Measurements from ENCODE around the gene TAS1R1. TPM values are rescaled to one million over a fixed set of nuclear protein-coding genes. Genes with fewer than 3 reads are reported as not detected.

TAS1R1 gene
- total RNA-seq, 2 experiments from 2014 or later = not detected

GRCh38 chr1:6577831-6578525 is 22.9 kb downstream of the TAS1R1 start:
- Mint-ChIP-seq H3K4me1 (ENCODE audit: low read depth) (peaks cover 32% of the 10 kb centered on the region), H3K27ac (no peak overlapping the region), H3K36me3 (ENCODE audit: low read depth) (peaks cover 8% of the 10 kb centered on the region), H3K9me3 (ENCODE audit: insufficient read depth) (no peaks in the 10 kb centered on the region), H3K4me3 (no peak overlapping the region), H3K27me3 (ENCODE audit: low read depth) (no peaks in the 10 kb centered on the region)
- DNase-seq = no peak
- no peak for ATAC-seq
- CTCF ChIA-PET = interaction anchor here (0.7 to 1.0 kb wide), 2 partner anchors 23 to 214 kb away, joined by 3 read pairs; partner anchors contain the start of gene NOL9
- POLR2A ChIA-PET = interaction anchor here (5.9 kb wide), 1 partner anchor 25 kb away, joined by 32 read pairs; the partner anchor contains the start of gene KLHL21

DNA sequence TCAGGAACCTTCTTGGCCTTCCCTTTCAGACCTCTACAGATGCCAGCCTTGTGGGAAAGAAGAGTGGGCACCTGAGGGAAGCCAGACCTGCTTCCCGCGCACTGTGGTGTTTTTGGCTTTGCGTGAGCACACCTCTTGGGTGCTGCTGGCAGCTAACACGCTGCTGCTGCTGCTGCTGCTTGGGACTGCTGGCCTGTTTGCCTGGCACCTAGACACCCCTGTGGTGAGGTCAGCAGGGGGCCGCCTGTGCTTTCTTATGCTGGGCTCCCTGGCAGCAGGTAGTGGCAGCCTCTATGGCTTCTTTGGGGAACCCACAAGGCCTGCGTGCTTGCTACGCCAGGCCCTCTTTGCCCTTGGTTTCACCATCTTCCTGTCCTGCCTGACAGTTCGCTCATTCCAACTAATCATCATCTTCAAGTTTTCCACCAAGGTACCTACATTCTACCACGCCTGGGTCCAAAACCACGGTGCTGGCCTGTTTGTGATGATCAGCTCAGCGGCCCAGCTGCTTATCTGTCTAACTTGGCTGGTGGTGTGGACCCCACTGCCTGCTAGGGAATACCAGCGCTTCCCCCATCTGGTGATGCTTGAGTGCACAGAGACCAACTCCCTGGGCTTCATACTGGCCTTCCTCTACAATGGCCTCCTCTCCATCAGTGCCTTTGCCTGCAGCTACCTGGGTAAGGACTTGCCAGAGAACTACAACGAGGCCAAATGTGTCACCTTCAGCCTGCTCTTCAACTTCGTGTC is 23.7 kb downstream of the TAS1R1 start:
- peaks cover 8% of the 10 kb centered on the region for H3K36me3 Mint-ChIP-seq (ENCODE audit: low read depth)
- no peak for ATAC-seq
- peak overlapping the region; percentile 99 for H3K27ac Mint-ChIP-seq
- ChIA-PET CTCF (interaction anchor here (1.0 to 5.7 kb wide), 2 partner anchors 24 to 25 kb away, joined by 3 to 32 read pairs; partner anchors contain the start of genes NOL9 and TAS1R1), POLR2A (interaction anchor here (1.3 to 5.9 kb wide), 3 partner anchors 8 to 24 kb away, joined by 5 to 32 read pairs (median 6); partner anchors contain the start of genes KLHL21, NOL9 and TAS1R1)
- no peaks in the 10 kb centered on the region for H3K27me3 Mint-ChIP-seq (ENCODE audit: low read depth)
- DNase-seq = no peak
- peaks cover 32% of the 10 kb centered on the region for H3K4me1 Mint-ChIP-seq (ENCODE audit: low read depth)
- H3K4me3 Mint-ChIP-seq = no peak overlapping the region
- H3K9me3 Mint-ChIP-seq (ENCODE audit: insufficient read depth) = no peaks in the 10 kb centered on the region

- ATAC-seq (peak; percentile 98), DNase-seq (peak; percentile 98)
- CTCF ChIA-PET = interaction anchor here (0.7 to 5.7 kb wide), 8 partner anchors 10 to 204 kb away, joined by 3 to 32 read pairs (median 4); partner anchors contain the start of genes NOL9 and TAS1R1
- POLR2A ChIA-PET = interaction anchor here (1.3 to 5.9 kb wide), 4 partner anchors 9 to 25 kb away, joined by 5 to 32 read pairs (median 6); partner anchors contain the start of genes KLHL21, NOL9 and TAS1R1
- peak within 1 kb of the TSS; percentile 97 for H3K4me3 Mint-ChIP-seq
- no peaks in the 10 kb centered on the region for H3K9me3 Mint-ChIP-seq (ENCODE audit: insufficient read depth)
- H3K4me1 Mint-ChIP-seq (ENCODE audit: low read depth) = peaks cover 35% of the 10 kb centered on the region
- peak within 1 kb of the TSS; percentile 99 for H3K27ac Mint-ChIP-seq
- H3K27me3 Mint-ChIP-seq (ENCODE audit: low read depth) = no peaks in the 10 kb centered on the region
- peaks cover 8% of the 10 kb centered on the region for H3K36me3 Mint-ChIP-seq (ENCODE audit: low read depth)
Measured at GRCh38 chr1:6579374-6580118, 24.4 kb downstream of the TAS1R1 start, which contains the start of gene ZBTB48. Gene ZBTB48 (plus strand): TSS chr1:6579994. CDS start chr1:6580610, 616 bp downstream.

- Mint-ChIP-seq H3K4me3 (peak overlapping the region; percentile 97), H3K36me3 (ENCODE audit: low read depth) (peaks cover 8% of the 10 kb centered on the region), H3K27me3 (ENCODE audit: low read depth) (no peaks in the 10 kb centered on the region), H3K4me1 (ENCODE audit: low read depth) (peaks cover 37% of the 10 kb centered on the region), H3K9me3 (ENCODE audit: insufficient read depth) (no peaks in the 10 kb centered on the region), H3K27ac (peak overlapping the region; percentile 99)
- ChIA-PET POLR2A (interaction anchor here (0.5 to 5.9 kb wide), 7 partner anchors 9 to 476 kb away, joined by 3 to 32 read pairs (median 5); partner anchors contain the start of genes KLHL21, NOL9 and TAS1R1), CTCF (interaction anchor here (0.7 to 5.7 kb wide), 8 partner anchors 10 to 203 kb away, joined by 3 to 32 read pairs (median 4); partner anchors contain the start of genes NOL9 and TAS1R1)
- no peak for ATAC-seq
- DNase-seq = no peak
Measured at GRCh38 chr1:6580119-6580592, 25.0 kb downstream of the TAS1R1 start.

DNA sequence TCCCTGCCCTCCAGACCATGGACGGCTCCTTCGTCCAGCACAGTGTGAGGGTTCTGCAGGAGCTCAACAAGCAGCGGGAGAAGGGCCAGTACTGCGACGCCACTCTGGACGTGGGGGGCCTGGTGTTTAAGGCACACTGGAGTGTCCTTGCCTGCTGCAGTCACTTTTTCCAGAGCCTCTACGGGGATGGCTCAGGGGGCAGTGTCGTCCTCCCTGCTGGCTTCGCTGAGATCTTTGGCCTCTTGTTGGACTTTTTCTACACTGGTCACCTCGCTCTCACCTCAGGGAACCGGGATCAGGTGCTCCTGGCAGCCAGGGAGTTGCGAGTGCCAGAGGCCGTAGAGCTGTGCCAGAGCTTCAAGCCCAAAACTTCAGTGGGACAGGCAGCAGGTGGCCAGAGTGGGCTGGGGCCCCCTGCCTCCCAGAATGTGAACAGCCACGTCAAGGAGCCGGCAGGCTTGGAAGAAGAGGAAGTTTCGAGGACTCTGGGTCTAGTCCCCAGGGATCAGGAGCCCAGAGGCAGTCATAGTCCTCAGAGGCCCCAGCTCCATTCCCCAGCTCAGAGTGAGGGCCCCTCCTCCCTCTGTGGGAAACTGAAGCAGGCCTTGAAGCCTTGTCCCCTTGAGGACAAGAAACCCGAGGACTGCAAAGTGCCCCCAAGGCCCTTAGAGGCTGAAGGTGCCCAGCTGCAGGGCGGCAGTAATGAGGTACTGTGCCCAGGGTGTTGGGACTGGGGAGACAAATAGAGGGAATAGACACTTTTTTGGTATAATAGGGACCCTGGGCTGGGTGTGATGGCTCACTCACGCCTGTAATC is 25.7 kb downstream of the TAS1R1 start:
- ChIA-PET POLR2A (interaction anchor here (0.5 to 5.9 kb wide), 6 partner anchors 9 to 475 kb away, joined by 3 to 32 read pairs (median 5); partner anchors contain the start of genes KLHL21, NOL9 and TAS1R1), CTCF (interaction anchor here (0.7 to 5.7 kb wide), 7 partner anchors 9 to 91 kb away, joined by 3 to 32 read pairs (median 4); partner anchors contain the start of genes NOL9 and TAS1R1)
- ATAC-seq (no peak), DNase-seq (no peak)
- H3K27me3 Mint-ChIP-seq (ENCODE audit: low read depth) = no peaks in the 10 kb centered on the region
- peaks cover 37% of the 10 kb centered on the region for H3K4me1 Mint-ChIP-seq (ENCODE audit: low read depth)
- peak overlapping the region; percentile 99 for H3K27ac Mint-ChIP-seq
- H3K36me3 Mint-ChIP-seq (ENCODE audit: low read depth) = peaks cover 8% of the 10 kb centered on the region
- no peaks in the 10 kb centered on the region for H3K9me3 Mint-ChIP-seq (ENCODE audit: insufficient read depth)
- H3K4me3 Mint-ChIP-seq = peak overlapping the region; percentile 97

DNA sequence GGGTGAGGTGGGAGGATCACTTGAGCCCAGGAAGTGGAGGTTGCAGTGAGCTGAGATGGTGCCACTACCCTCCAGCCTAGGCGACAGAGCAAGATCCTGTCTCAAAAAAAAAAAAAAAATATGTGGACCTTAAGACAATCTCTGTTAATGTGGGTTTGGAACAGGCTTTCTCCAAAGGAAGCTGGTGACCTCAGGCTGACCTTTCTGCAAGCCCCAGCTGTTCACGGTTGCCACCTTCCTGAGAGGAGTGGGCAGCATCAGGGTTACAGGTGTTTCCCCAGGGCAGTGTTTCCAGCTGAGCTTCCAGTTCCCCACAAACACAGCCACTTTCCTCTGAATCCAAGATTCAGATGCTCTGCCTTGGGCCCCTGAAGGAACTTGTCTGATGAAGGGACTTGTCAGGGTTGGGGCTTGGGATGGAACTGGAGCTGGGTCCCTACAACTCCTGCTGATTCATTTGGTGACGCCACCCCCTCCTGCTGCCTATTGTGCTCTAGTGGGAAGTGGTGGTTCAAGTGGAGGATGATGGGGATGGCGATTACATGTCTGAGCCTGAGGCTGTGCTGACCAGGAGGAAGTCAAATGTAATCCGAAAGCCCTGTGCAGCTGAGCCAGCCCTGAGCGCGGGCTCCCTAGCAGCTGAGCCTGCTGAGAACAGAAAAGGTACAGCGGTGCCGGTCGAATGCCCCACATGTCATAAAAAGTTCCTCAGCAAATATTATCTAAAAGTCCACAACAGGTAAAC is 26.6 kb downstream of the TAS1R1 start:
- DNase-seq (no peak), ATAC-seq (no peak)
- no peaks in the 10 kb centered on the region for H3K27me3 Mint-ChIP-seq (ENCODE audit: low read depth)
- peak overlapping the region; percentile 99 for H3K27ac Mint-ChIP-seq
- CTCF ChIA-PET = interaction anchor here (0.7 to 5.7 kb wide), 3 partner anchors 23 to 36 kb away, joined by 3 to 32 read pairs (median 3); partner anchors contain the start of genes NOL9 and TAS1R1
- peaks cover 8% of the 10 kb centered on the region for H3K36me3 Mint-ChIP-seq (ENCODE audit: low read depth)
- peaks cover 37% of the 10 kb centered on the region for H3K4me1 Mint-ChIP-seq (ENCODE audit: low read depth)
- H3K4me3 Mint-ChIP-seq = peak overlapping the region; percentile 34
- POLR2A ChIA-PET = interaction anchor here (0.6 to 5.9 kb wide), 3 partner anchors 19 to 46 kb away, joined by 3 to 32 read pairs (median 3); partner anchors contain the start of gene KLHL21
- H3K9me3 Mint-ChIP-seq (ENCODE audit: insufficient read depth) = no peaks in the 10 kb centered on the region

DNA sequence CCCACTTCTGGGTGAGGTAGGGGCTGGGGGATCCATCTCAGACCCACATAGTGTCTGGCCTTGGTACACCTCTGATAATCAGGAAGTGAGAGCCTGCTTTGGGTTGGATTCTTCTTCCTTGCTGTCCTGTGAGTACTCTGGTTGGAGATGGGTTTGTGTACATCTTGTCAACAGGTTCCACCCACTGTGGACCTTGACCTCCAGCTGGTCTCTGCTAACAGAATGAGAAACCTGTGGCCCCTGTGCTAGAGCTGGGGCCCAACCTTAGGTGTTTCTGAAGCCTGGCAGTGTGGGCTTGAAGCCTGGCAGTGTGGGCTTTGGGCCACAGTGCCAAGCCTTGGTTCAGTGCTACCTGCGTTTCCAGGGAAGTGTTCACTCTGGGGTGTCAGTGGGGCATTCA is 27.3 kb downstream of the TAS1R1 start:
- H3K27ac Mint-ChIP-seq = peak overlapping the region; percentile 39
- no peak overlapping the region for H3K4me3 Mint-ChIP-seq
- ATAC-seq (no peak), DNase-seq (no peak)
- ChIA-PET POLR2A (interaction anchor here (0.6 to 5.9 kb wide), 3 partner anchors 18 to 162 kb away, joined by 3 to 32 read pairs (median 3); partner anchors contain the start of genes HES2 and KLHL21), CTCF (interaction anchor here (1.2 to 5.7 kb wide), 2 partner anchors 22 to 28 kb away, joined by 3 to 32 read pairs; partner anchors contain the start of genes NOL9 and TAS1R1)
- peaks cover 9% of the 10 kb centered on the region for H3K36me3 Mint-ChIP-seq (ENCODE audit: low read depth)
- peaks cover 40% of the 10 kb centered on the region for H3K4me1 Mint-ChIP-seq (ENCODE audit: low read depth)
- H3K27me3 Mint-ChIP-seq (ENCODE audit: low read depth) = no peaks in the 10 kb centered on the region
- no peaks in the 10 kb centered on the region for H3K9me3 Mint-ChIP-seq (ENCODE audit: insufficient read depth)

DNA sequence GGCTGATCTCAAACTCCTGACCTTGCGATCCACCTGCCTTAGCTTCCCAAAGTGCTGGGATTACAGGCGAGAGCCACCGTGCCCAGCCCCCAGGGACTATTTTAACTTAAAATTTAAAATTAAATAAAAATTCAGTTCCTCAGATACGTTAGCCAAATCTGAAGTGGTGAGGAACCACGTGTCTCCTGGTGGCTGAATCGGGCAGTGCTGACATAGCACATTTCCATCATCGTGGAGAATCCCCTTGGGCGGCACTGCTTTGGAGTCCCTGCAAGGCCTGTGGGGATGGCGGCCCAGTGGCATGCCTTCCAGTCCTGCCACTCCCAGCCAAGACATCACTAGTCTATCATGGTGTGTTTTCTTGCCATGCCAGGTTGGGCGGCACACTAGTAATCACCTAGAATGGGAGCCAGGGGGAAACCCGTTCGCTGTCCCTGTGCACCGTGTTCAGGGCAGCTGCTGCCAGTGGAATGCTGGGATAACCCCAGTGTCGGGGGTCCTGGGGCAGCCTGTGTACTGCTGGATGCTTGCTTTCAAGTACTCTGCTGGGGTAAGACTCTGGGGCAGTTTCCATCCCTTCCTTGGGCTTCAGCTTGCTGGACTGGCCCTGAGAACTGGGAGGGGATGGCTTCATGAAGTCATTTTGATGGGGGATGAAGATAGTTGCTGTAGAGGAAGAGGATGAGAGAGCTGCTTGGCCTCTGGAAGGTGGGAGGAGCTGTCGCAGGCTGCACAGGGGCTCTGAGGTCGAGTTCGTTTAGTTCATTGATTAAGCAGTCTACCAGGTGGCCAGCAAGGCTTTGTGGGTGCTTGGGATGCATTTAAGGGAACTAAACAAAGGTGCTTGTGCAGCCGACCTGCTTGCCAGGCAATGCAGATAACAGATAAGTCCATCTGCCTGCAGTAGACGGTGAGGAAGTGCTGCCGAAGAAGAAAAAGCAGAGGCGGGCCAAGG is 29.3 kb downstream of the TAS1R1 start:
- CTCF ChIA-PET = interaction anchor here (5.7 kb wide), 1 partner anchor 31 kb away, joined by 32 read pairs; the partner anchor contains the start of genes NOL9 and TAS1R1
- ATAC-seq (no peak), DNase-seq (no peak)
- peaks cover 22% of the 10 kb centered on the region for H3K36me3 Mint-ChIP-seq (ENCODE audit: low read depth)
- peak overlapping the region; percentile 32 for H3K27ac Mint-ChIP-seq
- no peaks in the 10 kb centered on the region for H3K27me3 Mint-ChIP-seq (ENCODE audit: low read depth)
- no peaks in the 10 kb centered on the region for H3K9me3 Mint-ChIP-seq (ENCODE audit: insufficient read depth)
- POLR2A ChIA-PET = no interaction called here
- H3K4me3 Mint-ChIP-seq = no peak overlapping the region
- peaks cover 40% of the 10 kb centered on the region for H3K4me1 Mint-ChIP-seq (ENCODE audit: low read depth)
